GM18868 (cell line): ENCODE data around the gene STPG2.
A peak's percentile ranks its signal among the peaks of the same experiment; 100 is the strongest.

ENCODE experiments used
- ATAC-seq: cut with Tn5 transposase; IDR thresholded peaks from one replicate; pipeline ENCODE4 v1.9.1; 2021; ENCODE audit warnings: mild to moderate bottlenecking, moderate library complexity; ENCODE audit not compliant: unreplicated experiment

The STPG2 gene

DNA sequence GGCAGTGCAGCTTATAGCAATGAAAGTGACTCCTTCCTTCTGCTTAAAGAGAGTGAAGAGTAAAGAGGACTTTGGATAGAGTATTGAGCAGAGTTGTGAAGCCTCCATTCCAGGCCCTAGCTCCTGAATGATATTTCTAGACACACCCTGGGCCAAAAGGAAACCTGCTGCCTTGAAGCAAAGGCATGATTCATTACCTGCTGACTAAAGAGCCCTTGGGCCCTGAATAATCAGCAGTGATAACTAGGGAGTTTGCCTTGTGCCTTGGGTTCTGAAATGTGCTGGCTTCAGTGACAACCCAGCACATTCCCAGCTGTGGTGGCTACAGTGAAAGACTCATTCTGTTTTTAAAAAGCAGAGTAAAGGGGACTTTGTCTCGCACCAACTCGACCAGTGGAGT lies 49.2 kb downstream of the STPG2 start:
- no peak for ATAC-seq

GRCh38 chr4:98093662-98094061 lies 49.6 kb downstream of the STPG2 start:
- no peak for ATAC-seq

DNA sequence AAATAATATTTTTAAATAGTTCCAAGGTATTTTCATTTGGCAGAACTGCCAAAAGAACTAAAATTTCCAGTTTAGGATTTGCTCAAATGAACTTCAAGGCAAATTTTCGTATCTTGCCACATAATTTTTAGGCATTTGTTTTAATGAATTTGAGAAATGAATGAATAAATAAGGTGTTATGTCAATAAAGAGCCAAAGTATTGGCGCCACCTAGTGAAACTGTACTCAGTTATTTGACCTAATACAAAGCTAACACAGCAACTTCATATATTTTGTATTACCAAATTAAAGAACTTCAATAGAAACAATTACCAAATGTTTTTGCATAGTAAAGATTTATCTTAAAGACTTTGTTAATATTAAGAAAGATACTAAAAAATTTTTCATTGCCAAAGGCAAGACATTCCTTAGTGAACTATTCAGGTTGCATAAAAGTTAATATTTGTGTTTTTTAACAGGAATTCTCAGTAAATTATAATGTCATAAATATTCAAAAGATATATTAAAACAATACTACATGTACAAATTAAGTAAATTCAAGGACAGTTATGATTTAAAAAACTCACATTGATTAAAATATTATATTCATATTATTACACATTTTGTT lies 50.3 kb downstream of the STPG2 start:
- ATAC-seq, result no peak

GRCh38 chr4:98081936-98082335 lies 61.3 kb downstream of the STPG2 start:
- no peak for ATAC-seq

GRCh38 chr4:98068495-98068894 lies 74.8 kb downstream of the STPG2 start:
- ATAC-seq, result no peak

DNA sequence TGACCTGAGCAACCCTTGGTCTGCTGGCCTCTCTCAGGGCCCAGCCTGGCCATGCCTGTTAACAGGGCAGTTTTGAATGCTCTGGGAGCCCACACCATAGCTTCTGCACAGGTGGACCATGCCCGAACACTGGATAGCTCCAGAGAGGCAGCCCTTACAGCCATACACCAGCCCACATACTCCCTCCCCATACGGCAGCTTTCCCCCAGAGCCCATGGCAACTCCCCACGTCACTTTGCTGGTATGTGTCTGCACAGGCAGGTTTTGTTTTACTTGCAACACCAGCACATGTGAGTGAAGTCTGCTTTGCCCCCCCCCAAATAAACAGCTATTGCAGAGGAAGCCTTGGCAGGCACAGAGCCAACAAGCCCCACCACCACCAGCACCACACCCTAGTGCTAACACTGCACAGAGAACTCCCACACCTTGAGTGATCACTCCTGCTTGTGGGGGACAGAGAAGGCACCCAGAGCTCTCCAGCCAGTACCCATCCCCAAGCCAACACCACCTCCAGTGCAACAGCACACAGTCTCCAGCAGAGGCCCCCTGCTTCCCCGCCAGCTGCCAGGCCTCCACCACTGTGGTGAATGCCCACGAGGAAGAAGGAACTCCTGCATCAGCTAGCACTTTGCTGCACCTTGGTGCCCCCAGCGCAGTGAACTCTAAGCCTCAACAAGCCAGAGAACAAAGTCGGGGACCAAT lies 87.3 kb downstream of the STPG2 start:
- ATAC-seq, result no peak

- ATAC-seq, result no peak
These were observed 96.6 kb downstream of the STPG2 start for GRCh38 chr4:98046665-98047064.

- no peak for ATAC-seq
These were observed 113.2 kb downstream of the STPG2 start for GRCh38 chr4:98030059-98030458.

GRCh38 chr4:98027827-98028226 lies 115.4 kb downstream of the STPG2 start:
- ATAC-seq, result no peak

GRCh38 chr4:98026362-98026761 lies 116.9 kb downstream of the STPG2 start:
- ATAC-seq, result no peak

DNA sequence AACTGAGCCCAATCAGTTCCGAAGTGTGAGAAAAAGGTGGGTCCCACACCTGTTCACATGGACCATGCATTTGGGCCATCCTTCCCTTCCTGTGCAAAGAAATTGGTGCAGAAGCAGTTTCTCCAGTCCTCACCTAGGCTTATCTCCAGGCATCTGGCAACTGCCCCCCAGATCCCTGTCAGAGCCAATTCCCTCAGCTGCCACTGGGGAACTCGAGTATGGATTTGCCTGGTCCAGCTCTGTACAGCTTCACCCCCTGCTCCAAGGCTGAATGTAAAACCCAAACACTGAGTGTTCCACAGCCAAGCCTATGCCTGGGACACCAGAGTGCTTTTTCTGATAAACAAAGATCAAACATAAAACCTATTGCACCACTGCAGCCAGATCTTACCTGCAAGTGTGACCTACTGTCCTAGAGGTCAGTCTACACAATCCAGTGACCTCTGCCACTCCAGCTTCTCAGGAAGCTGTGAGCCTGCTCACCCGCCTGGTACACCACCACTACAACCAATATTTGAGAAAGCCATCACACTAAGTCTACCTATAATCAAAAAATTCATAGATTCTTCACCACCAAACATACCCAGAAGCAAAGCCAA lies 136.4 kb downstream of the STPG2 start:
- ATAC-seq, result no peak

GRCh38 chr4:98006060-98006459 lies 137.2 kb downstream of the STPG2 start:
- ATAC-seq, result no peak

DNA sequence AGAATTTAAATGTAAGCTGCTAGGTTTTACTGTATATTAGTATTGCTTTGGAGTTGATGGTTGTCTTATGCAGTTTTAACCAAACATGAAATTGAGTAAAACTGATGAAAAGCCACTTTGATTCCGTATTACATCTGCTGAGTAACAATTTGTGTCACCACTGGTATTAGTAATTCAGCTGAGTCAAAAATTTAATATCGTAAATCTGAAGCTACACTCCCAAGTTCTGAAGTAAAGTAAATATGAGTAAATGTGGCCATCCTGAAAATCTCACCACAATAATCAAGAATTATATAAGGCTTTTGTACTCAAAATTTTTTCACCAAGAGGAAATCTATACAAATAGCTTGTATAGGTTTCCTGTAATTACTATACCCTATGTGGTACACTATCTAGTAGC lies 142.3 kb downstream of the STPG2 start:
- no peak for ATAC-seq

DNA sequence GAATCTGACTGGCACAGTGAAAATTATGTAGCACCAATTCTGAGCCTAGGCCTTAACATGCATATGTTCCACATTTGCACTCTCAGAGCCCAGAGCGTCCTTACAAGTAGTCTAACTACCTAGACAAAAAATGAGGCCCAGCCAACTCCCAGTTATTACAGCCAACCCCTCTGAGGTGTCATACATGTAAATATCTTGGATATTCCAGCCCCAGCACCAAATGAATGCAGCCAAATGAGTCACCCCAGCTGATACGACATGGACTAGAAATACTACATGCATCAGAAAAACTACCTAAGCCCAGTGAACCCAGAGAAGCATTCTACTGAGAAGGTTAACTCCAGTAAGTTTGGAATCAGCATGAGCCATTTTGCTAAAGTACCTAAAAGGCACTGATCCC lies 145.1 kb downstream of the STPG2 start:
- no peak for ATAC-seq

DNA sequence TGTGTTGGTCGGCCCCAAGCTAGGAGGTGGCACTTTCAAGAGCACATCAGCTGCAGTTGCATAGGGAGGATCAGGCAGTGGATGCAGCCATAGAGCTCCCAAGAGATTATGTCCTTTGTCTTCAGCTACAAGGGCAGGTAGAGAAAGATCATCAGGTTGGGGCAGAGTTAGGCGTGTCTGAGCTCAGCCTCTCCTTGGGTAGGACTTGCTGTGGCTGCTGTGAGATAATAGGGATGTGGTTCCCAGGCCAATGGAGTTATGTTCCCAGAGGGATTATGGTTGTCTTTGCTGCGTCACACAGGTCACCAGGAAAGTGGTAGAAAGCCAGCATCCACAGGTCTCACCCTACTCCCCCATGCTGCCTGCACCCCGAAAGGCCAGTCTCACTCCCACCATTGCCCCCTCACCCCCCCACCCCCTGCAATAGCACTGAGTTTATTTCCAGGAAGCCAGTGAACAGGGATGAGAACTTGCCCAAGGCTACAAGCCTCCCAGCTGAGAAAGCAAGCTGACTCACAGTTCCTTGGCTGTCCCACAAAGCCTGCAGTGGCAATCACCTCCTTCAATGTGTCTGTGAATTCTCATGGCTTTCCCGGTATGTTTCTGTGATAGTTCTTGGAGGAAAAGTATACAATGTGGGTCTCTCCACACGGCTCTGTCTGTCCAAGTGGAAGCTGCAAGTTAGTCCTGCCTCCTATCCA lies 148.4 kb downstream of the STPG2 start:
- ATAC-seq, result no peak

- no peak for ATAC-seq
These were observed 152.9 kb downstream of the STPG2 start for GRCh38 chr4:97990409-97990808.

DNA sequence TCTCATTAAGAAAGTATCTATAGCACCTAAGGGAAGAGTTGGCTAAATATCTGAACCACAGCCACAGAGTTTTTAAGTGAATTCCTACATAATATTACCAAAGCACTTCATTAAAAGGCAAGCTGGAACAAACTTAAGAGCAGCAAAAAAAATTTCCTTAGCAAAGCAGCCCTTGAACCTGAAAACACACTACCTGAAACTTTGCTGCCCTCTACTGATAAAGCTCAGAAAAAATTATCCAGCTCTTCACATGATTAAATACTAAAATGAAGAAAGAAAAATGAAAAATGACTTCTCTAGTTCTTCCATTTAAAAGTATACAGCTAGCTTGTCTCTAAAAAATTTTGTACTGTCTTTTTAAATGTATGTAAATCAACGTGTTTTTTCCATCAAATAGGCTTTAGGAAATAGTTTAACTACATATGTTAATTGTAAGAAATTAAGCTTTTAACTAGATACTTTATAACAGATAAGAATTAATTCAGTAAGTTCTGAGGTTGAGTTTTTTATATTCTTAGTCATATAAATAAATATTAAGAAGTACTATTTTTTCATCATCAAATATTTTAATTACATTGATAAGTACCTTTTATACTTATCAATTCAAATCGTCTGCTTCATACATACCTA lies 156.1 kb downstream of the STPG2 start:
- ATAC-seq, result peak; percentile 64

DNA sequence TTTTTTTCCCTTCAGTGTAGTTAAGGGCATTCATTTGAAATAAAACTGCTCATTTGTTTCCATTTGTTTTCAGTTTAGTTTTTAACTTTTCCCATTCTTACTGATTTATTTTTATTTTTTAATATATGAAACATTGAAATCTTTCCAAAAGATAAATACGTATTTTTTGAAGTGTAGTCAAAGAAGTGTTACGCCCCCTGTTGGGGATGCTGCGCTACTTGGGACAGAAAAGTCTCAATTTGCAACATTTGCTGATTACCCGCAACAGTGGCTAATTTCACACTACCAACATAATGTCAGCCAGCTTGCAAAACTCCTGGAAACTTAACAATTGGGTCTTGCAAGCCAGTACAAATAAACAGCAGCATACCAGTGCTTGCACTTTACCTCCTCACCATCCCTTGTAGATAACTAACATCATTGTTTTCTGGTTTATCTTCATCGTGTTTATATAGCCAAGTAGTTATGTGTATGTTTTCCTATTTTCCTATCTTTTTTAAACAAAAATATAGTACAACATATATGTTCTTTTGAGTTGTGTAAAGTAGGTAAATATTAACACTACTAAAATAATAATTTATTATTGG lies 158.6 kb downstream of the STPG2 start:
- ATAC-seq, result no peak

- no peak for ATAC-seq
These were observed 164.3 kb downstream of the STPG2 start for GRCh38 chr4:97978791-97979488.

DNA sequence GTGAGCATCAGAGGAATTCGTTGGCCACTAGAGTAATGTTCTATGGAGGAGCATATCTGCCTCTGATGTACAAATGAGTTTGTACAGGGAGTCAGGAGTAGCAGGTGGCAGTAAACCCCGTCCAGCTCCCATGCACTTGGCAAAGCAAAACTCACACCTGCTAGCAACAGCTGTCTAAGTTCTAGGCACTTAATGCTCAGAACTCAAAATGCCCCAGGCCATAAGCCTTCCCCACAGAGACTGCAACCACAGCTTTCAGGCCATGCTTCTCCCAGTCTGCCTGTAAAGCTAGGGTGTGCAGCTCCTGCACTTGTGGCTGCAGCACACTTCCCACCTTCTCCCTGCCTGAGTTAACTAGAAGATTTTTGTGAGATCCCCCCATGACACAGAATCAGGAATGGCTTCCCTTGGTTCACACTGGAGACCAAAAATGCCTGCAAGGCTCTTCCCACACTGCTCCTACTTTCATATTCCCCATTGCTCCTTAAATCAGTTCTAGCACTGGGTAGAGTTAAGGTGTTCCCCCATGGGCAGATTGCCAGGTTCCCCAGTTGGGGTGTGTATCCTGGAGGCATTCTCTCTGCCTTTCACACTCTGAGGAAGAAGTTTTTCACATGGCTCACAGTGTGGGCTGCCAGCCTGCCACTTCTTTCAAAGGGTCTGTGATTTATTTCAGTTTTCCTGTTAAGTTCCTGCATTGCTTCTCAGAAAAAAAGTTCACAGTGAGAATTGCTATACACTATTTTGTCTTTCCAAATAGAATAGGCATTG lies 189.9 kb downstream of the STPG2 start:
- ATAC-seq, result no peak
